GM19455 (cell line): Measurements from ENCODE around the gene PPP1R3E.
A peak's percentile ranks its signal among the peaks of the same experiment; 100 is the strongest.
"Not testable (repeated sequence)": the region's sequence is repeated elsewhere in the genome, so short reads cannot be mapped to it uniquely, and the experiment has no call there.

Experiments used
- ATAC-seq: cut with Tn5 transposase; IDR thresholded peaks from one replicate; pipeline ENCODE4 v1.9.1; 2021; ENCODE audit not compliant: unreplicated experiment

Gene PPP1R3E

DNA sequence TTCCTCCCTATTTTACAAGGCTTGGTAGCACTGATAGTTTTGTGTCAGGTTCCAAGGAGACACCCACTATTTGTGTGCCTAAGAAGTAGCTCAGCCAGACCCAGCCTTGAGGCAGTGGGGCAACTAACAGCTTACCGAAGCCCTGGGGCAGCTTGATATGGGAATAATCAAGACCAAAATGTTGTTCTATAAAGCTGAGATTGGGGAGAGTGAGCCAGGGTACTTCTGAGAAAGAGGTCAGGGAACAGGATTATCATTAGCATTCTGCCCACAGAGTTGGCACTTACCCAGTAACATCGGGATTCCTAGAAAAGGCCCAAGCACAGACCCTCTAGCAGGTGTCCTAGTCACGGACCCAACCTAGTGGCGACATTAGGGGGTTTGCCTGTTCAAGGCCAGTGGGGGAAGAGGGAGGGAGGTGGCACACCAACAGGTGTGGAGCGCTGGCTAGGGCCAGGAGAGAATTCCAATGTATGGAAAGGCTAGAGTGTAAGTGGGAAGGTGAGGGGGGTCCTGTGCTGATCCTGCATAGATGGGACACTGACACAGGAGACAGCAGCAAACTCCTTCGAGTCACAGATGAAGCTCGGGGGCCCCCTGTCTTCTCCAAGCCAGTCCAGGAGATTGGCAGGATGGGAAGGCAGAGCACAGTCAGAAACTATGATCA, 4.9 kb downstream of the PPP1R3E start:
- ATAC-seq, result no peak

DNA sequence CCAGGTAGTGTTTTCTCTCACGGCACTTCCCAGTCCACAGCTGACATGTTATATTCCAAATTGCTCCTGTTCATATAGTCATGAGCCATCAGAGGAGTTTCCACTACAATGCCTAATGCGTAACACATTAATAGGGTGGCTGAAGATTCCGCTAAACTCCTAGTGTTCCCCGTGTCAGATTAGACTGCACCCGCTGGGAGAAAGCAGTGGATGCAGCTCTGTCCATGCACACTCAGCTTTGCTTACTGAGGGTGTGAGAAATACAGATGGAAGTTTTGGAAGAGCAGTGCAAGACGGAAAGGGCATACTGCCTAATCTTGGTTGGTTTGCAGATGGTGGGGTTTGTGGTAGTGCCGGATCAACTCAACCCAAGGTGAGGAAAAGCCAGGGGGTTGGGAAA, 5.6 kb downstream of the PPP1R3E start:
- no peak for ATAC-seq

DNA sequence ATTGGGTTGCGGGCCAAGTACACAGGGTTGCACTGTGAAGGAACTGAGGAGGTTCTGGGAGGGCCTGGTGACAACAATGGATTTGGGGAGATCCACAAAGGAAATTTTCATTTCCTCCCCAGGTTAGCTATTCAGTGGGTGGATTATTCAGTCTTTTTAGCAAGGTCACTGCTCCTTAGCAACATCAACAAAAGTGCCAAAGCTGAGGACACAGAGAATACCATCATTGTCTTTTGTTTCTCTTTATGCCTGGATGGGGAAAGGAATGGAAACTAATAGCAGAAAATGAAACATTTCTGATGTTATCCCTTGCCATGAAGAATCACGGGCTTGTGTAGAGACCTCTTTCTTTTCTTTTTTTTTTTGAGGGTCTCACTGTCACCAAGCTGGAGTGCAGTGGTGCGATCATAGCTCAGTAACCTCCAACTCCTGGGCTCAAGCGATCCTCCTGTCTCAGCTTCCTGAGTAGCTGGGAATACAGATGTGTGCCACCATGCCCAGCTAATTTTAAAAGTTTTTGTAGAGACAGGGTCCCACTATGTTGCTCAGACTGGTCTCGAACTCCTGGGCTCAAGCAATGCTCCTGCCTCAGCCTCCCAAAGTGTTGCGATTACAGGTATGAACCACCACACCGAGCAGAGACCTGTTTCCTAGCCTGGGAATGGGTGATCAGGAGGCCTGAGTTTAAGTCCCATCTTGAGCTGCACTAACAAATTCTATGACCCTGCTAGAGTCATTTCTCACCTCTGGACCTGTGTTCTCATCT, 6.5 kb downstream of the PPP1R3E start:
- no peak for ATAC-seq

DNA sequence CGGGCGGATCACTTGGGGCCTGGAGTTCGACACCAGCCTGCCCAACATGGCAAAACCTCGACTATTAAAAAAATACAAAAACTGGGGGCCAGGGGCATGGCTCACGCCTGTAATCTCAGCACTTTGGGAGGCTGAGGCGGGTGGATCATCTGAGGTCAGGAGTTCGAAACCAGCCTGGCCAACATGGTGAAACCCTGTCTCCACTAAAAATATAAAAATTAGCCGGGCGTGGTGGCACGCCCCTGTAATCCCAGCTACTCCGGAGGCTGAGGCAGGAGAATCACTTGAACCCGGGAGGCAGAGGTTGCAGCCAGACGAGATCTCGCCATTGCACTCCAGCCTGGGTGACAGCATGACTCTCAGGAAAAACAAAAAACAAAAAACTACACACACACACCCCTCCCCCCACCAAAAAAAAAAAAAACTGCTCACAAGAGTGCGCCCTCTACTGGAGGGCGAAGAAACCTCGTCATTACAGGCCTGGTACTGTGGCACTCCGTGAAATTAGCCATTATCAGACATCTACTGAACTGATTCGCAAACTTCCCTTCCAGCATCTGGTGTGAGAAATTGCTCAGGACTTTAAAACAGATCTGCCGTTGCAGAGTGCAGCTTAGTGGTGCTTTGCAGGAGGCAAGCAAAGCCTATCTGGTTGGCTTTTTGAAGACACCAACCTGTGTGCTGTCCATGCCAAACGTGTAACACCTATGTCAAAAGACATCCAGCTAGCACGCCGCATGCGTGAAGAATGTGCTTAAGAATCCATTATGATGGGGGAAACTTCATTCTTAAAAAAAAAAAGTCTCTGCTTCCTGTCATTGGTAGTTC, 7.7 kb downstream of the PPP1R3E start:
- ATAC-seq, result no peak

DNA sequence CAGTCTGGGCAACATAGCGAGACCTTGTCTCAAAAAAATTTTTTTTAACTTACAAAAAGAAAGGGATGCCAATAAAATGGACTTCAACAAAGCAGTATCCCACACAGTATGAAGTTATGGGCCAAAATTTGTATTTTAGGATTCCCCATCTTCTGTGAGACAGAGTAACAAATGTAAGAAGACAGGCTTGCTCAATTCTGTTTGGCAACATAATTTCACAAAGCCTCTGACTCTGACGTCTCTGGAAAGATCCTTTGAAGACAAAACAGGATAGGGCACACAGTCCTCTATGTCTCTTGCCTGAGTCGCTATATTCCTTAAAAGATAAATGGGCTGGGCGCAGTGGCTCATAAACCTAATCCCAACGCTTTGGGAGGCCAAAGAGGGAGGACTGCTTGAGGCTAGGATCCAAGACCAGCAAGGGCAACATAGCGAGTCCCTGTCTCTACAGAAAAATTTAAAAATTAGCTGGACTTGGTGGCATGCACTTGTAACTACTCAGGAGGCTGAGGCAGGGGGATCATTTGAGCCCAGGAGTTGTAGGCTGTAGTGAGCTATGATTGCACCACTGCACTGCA, 15.7 kb downstream of the PPP1R3E start:
- no peak for ATAC-seq

DNA sequence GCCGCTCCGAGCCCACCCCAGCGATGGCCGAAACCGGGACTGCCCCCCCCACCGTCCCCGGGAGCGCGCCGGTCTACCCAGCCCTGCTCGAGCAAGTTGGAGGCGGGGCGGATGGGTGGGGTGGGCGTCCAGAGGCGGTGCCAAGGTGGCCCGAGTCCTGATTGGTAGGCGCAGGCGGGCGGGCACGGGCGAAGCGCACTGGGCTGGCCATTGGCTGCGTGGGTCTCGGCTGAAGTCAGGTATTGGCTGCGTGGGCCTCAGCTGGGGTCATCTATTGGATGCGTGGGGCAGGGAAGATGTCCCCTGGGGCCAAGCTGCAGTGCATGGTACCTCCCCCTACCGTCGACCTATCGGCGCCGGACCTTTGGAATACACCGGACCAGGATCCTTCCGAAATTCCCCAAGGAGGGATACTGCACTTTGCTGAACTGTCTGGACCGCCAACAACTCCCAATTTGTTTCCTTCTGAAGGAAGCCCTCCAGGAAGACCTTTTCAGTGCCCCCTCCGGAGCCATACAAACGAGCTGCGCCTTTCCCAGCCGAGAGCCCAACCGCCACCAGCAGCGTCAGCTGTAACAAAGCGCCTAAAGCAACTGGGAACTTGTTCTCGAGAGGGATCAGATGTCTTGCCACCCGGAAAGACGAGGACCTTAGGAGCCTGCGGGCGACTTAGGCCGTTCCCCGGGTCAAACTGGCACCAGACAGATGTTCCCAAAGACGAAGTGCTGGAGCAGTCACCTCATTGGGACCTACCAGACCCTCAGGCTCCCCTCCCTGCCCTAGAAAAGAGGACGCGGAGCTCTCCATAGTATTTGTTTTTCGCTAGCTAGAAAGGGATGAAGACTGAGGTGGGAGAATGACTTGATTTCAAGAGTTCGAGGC, 16.4 kb downstream of the PPP1R3E start, which contains the start of gene HOMEZ:
Gene HOMEZ, minus strand, starts transcription at position 113 of the 882 bp plus-strand sequence. CDS start 180 bp downstream, outside the sequence.
- ATAC-seq, result peak; percentile 97

DNA sequence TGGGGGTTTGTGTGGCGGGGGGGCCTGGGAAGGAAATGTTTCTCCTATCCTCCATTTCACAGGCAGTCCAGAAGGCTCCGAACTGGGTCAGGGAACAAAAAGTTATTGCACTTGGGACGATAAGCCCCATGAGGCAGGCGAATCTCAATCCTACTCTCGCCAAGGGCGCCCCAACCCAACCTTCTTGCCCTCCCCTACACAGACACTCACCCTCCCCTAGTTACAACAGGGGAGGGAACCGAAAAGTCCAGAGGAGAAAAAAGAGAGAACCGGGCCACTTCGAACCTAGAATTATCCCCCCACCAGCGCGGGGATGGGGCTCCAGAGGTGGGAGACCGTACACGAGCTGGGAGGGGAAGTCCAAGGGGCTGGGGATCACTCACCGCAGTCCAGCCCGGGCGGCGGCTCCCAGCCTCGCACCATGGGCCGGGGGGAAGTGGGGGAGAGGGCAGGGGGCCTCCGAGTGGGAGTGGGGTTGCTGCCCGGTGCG, 17.1 kb downstream of the PPP1R3E start:
- peak; percentile 30 for ATAC-seq

DNA sequence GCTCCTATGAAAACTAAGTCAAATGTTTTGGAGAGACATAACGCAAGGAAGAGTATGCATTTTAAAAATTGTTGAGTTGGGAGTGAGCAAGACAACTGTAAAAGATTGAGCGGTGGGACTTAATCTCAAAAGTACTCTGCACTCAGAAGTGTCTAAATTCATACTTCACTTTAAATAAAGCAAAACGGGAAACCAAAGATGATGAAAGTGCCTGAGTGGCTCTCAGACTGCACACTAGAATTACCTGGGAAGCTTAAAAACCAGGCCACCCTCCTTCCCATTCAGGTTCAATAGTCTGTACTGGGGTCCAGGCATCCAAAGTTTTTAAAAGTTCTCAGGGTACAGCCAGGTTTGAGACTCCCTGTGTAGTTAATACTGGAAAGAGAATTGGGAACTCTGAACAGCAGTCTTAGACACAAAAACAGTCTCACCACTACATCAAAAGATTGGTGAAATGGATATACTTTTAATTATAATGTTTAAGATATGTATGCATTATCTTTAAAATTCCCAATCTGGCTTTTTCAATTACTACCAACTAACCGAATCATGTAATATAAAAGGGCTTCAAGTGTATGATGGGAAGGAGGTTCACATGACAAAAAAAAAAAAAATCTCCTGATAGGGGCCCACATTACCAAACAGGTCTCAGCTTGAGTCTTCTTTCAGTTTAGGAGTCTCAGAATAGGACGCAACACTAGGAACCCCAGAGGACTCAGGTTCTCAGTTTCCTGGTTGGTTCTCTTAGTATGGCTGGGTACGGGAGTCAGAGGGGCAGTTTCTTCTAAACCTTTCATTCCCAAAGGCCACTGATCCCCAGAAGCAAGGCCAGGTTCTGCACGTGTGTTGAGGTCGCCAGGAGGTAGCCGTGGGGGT, 17.8 kb downstream of the PPP1R3E start:
- no peak for ATAC-seq

DNA sequence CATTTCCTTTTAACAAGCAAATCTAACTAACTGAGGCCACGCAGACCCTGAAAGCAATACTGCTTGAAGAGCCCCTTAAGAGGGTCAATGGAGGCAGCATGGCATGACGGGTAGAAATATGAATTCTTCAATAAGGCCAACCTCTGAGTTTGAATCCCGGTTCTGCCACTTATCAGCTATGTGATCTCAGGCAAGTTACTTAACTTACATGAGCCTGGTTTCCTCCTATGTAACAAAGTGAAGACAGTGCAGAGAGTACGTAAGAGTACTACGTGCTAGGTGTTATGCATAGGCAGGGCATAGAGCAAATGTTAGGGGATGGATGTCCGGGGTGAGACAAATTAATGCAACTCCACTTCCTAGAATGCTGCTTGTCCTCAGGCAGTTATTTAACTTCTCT, 21.4 kb downstream of the PPP1R3E start:
- ATAC-seq, result no peak

DNA sequence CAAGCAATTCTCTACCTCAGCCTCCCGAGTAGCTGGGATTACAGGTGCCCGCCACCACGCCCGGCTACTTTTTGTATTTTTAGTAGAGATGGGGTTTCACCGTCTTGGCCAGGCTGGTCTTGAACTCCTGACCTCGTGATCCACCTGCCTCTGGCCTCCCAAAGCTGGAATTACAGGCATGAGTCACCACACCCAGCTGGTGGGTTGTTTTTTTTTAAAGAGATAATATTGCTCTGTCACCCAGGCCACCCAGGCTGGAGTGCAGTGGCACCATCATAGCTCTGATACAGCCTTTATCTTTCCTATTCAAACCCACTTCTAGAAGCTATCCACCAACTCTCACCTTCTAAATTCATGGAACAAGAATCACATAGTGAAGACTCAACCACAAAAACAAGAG, 24.7 kb downstream of the PPP1R3E start:
- not testable (repeated sequence) for ATAC-seq

DNA sequence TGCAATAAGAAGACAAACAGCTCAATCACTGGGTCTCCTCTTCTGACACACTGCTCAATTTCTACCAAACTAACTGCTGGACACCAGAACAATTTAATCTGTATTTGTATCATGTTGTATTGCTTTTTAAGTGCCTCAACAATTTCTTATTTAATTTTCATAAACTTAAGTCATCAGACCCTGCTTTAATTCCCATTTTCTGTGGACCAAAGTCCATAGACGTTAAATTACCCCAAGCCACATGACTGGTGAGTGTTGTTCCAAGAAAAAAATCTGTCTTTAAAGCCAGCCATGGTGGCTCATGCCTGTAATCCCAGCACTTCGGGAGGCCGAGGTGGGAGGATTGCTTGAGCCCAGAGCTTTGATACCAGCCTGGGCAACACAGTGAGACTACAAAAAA, 25.5 kb downstream of the PPP1R3E start:
- ATAC-seq, result no peak

DNA sequence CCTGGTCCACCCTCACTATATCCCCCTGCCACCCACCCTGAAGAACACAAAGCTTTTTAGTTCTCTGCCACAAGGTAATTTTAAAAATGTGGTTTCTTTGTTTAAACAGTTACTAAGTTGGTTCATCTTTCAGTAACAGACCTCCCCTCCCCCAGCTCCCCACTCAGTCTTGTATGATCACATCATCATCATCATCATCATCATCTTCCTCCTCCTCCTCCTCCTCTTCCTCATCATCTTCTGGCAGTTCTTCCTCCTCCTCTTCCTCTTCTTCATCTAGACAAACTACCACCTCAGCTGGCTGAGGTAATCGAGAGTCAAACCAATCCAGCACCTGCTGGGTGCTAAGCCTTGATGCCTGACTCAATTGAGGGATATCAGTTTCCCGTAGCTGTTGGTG, 27.2 kb downstream of the PPP1R3E start:
- no peak for ATAC-seq

DNA sequence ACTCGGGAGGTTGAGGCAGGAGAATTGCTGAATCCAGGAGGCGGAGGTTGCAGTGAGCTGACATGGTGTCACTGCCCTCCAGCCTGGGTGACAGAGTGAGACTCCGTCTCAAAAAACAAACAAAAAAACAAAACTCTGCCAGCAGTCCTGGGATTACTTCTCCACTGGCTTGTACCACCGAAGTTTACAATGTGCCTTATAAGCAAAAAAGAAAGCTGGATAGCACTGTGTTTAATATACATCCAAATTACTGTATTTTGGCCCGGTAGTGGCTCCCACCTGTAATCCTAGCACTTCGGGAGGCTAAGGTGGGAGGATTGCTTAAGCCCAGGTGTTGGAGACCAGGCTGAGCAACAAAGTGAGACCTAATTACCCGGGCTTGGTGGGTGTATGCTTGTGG, 33.5 kb downstream of the PPP1R3E start:
- ATAC-seq, result no peak

DNA sequence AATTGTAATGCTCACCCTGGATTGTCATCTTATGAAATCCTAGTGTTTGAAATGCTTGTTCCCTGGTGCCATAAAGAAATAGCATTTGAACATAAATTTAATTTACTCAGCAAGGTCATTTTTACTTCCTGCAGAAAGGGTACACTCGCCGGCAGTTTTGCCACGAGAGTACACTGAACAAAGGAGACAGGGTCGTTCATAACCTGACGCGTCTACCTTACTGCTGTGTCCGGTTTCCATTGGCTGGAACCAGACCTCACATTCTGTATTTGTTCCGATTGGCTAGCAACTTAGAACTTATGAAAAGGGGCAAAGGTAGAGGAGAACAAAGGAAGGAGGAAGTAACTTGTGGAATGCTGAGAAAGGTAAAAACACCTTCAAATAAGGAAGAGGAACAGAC, 41.8 kb downstream of the PPP1R3E start:
- ATAC-seq, result not testable (repeated sequence)

DNA sequence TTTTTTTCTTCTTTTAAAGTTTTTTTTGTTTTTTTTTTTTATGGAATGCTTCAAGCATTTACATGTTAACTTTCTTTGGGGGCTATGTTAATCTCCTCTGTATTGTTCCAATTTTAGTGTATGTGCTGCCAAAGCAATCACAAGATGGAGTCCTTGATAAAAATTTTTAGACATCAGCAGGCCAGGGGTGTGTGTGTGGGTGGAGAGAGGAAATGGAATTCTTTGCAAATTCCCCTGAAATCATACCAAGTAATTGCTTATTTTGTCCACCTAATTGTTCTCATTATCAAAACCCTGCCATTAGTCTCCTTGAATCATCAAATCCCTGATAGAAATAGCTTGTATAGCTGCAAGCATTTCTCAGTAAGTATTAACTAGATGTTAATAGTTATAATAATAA, 43.2 kb downstream of the PPP1R3E start:
- ATAC-seq, result no peak

DNA sequence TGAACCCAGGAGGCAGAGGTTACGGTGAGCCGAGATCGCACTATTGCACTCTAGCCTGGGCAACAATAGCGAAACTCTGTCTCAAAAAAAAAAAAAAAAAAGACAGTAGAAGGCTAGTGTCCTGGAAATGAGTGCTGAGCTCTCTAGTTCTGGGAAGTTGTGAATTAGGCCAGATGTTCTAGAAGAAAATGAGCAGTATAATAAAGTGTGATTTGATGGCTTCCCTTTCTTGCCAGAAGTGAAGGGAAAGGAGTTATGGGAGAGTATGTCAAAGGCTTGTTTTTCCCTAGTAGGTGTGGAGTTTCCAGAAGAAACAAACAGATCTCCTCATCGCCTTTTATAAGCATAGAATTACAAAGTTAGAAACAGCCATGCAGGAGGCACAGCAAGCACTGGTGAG, 44.4 kb downstream of the PPP1R3E start:
- ATAC-seq, result no peak

DNA sequence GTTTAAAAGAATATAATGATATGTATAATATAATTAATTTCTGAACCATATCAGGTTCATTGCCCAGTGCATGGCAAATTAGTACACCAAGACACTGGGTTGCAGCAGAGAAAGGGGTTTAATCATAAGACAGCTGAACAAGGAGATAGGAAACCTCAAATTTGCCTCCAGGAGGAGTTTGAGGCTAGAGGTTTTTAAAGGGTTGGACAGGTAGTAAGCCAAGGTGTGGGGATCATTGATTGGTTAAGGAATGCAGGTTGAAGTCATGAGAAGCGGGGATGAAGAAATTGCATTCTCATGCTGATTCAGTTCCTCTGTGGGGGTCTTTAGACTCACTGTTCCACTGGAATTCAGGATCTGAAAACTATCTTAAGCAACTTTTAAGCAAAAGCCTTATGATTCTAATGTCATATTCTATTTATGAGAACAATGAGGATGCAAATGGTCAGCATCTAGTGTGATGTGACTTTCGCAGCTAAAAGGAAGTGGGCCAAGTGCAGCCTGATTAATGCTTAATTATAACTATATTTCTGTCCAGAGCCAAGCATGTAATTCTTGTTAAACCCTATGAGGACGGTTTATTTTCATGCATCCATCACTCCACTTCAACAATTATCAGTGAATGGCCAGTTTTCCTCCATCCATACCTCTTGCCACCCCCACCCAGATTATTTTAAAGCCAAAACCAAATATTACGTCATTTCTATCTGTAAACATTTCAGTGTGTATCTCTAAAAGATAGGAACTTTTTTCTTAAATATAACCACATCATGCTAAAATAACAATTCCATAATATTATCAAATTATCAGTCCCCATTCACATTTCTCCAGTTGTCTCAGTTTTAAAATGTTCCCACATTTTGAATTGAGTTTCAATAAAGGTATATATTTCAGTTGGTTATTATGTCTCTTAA, 50.0 kb downstream of the PPP1R3E start:
- ATAC-seq, result no peak

DNA sequence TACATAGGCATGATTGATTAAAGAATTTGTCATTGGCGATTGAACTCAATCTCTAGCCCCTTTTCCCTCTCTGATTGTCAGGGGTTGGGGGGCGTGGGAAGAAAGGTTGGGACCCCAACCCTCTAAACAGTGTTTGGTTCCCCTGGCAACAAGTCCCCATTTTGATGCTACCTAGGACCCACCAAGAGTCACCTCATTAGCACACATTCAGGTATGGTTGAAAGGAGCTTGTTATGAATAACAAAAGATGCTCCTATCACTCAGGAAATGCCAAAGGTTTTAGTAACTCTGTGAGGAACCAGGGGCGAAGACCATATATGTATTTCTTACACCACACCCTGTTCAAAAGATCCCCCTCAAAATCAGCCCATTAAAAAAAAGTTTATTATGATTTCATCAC, 50.7 kb downstream of the PPP1R3E start:
- ATAC-seq, result no peak
